CMK (cell line): ENCODE results near the gene PANX1.

Experiments
- DNase-seq: peaks from one replicate; pipeline ENCODE4 v3.0.0-alpha.2; 2010; ENCODE audit warnings: low read depth

Gene PANX1

DNA sequence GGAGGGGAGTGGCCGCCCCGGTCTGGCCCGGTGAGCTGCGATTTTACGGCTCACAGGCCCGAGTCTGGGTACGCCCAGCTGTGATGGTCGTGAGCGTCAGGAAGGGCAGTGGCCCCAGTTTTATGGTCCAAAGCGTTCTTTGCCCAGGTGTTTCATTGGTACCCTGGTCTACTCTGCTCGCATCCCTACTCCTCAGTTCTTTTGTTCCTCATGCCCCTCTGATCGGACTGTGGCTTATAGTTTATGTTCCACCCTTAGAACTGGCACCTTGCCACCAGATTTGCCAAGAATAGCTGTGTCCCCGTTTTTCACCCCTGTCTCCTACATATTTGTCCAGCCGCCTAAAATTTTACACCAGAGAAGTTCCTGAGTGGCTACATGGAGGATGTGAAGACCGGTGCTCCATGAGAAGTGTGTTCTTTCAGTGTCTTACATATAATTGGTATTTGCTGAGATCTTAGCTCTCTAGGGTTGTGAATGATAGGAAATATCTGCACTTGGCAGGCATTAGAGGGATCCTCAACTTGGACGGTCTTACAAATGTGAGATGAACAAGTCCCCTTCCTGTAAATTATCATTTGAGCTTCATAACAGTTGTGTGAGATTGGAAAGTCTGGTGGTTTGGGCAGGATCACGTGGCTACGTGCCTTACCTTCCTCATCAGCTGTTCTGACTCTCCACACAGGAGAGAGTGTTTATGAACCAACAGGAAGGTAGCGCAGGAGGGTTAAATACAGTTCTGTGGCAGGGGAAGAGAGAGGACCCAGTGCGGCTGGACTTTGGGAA is 1.1 kb downstream of the PANX1 start:
- DNase-seq = no peak

DNA sequence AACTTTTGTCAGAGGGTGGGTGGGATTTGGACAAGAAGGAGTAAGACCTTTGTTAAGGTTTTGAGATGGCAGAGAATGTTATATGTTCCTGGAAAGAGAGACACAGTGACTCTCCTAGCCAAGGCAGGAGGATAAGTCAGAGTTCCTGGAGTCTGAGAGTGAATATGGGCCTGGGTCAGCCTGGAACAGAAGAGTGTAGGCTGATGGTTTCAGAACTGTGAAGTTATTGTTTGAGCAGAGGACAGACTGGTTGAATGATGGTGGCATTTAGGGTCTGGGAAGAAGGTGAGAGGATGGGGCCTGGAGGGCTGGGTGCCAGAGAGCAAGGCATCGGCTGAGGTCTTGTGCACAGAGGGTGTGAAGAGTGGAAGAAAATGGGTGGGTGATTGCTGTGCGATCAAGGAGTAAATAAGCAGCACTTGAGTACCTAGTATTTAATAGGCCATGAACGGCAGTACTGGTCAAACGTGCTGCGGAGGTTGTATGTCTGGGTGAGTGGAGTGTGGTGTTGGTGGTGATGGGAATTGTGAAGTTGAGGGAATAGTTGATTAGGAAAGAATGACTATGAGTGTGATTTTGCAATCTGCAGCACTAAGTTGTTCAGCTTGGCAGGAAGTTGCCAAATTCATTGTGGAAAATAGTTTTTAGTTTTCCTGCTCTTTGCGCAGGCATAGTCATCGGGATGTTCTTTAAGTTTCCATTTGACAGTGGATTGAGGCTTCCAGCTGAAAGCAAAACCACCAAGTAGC is 1.8 kb downstream of the PANX1 start:
- DNase-seq = no peak

DNA sequence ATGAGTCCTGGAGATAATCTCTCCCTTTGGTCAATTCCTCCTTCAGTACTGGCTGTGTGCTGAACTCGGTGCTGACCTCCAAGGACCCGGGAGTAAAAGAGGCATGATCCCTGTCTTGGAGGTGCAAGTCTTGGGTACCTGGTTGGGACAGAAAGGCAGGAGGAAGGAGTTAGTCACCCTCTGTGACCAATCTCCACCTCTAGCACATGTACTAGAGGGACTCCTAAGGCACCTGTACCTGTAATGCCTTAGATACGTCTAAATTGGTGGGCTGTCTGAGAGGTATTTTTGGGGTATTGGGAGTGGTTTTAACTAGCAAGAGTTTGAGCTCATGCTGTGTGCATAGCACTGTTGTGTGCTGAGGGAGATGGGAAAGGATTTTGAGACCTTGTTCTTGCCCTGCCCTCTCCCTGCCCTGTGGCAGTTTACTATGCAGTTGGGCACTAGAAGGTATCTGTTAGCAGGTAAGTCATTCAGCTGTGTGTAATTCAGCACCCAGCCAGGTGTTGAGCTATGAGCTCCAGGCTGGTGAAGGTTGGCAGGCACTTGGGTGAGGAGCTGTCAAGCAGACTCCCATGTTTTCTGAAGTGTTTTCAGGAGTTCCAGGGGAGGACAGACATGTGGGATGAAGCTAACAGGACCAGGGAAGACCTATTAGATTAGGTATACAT is 2.5 kb downstream of the PANX1 start:
- no peak for DNase-seq

DNA sequence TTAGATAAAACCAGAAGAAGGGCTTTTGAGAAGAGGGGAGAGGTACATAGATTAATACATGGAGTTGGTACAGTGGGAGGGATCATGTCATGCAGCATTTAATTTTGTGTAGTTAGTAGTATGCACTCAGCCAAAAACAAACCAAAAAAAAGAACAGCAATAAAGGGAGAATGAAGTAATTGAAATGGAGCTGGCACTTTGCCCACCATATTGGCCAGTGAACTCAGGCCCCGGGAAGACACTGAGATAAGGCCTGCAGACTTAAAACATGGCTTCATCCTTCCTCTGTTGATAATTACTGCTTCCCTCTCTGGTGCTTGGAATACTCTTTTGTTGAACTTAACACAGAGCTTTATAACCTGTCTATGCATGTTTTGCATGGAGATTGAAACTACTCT is 3.1 kb downstream of the PANX1 start:
- DNase-seq = no peak

DNA sequence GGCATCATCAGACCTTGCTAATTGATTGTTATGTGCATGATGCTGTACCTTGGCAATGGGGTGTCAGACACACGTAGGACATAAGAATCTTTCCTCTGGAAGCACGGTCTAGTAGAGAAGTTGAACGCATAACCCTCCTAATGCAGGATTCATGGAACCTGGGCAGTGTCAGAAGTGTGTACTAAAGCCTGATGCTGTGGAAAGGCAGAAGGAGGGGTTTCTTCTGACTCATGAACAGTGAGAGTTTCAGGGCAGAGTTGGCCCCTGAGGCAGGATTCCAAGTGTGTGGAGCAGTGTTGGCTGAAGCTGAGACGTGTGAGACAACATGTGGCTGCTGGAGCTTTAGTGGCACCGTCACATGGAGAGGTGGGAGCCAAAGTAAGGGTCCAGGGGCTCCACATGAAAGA is 3.5 kb downstream of the PANX1 start:
- DNase-seq = no peak

DNA sequence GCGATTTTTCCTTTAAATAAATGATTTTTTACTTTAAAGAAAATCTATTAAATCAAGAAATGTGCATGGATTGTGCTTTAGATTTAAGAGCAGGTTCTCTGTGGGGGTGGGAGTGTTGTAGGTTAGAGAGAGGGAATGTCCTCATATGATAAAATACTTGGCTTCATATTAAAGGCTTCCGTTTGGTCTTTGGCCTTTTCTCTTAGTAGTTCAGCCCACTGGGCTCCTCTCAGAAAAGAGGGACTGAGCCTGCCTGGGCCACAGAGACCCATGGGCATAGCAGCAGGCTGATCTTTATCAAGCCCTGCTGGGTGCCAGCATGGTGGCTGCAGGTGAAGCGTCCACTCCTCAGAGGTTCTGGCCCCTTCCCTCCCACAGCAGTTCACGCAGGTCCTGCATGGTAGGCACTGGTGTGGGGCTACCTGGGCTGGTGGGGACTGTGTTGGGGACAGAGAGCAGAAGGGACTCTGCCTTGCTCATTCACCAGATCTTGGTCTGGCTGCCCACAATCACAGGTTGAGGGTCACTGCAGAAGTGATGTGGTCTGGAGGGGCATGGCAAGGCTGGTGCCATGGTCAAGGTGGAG is 4.3 kb downstream of the PANX1 start:
- no peak for DNase-seq

DNA sequence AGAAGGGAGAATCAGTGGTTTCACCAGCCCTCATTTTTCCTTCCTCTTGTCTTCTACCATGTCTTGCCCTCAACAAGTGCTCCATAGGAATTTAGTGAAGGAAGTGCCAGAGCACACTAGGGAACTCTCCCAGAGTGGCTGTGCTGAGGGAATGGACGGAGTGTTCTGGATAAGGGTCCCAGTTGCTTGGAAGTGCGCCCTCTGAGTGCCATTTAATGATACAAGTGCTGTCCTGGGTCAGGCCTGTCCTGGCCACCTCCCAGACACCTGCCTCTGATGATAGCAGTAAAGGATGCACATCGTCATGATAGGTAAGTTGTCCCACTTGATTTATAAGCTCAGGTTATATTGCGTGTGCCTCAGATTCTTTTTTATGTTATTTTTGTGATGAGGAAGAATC is 5.1 kb downstream of the PANX1 start:
- DNase-seq = no peak

DNA sequence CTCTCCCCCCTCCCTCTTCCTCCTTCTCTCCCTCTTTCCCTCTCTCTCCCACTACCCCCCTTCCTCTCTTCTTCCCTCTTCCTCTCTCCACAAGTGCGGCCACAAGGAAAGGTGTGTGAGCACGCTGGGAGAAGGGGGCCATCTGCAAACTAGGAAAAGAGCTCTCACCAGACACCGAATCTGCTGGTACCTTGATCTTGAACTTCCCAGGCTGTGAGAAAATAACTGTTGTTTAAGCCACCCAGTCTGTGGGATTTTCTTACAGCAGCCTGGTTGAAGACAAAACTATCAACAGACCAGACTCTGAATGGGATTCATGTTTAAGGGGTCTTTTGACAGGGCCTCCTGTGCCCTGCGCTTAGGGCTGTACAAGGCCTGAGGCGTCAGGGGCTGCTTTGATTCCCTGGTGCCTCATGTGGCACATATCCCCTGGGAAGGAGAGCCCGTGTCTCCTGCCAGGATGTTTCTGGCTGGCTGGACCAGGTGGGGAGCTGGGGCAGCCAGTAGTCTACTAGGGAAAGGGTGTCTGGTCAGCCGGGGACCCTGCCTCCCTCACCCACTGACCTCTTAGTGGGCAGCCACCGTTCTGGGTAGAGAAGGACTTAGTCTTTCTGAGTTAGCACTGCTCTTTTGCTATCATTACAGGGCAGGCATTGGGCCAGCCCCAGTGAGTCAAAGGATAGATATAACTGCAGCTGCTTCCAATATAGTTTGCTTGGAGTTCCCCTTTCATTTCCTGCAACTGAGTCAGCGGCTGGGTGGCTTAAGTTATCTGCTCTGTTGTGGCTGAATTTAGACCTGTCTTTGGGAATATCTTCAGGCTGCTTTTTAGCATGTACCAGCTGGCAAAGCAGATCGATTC is 6.2 kb downstream of the PANX1 start:
- DNase-seq = no peak

DNA sequence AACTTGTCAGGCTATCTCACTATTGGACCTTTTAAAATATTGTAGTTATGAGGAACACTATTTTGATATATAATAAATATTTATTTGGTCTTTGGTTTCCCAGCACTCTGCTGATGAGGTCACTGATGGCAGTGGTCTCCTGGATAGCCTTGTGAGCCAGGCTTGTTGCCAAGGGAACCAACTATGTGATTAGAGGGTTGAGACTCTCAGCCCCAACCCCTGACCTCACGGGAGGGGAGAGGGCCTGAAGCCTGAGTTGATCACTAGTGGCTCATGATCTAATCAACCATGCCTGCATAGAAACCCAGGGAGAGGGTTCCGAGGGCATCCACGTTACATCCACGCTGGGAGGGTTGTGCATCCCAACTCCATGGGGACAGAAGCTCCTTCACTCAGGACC is 10.8 kb downstream of the PANX1 start:
- DNase-seq = no peak

DNA sequence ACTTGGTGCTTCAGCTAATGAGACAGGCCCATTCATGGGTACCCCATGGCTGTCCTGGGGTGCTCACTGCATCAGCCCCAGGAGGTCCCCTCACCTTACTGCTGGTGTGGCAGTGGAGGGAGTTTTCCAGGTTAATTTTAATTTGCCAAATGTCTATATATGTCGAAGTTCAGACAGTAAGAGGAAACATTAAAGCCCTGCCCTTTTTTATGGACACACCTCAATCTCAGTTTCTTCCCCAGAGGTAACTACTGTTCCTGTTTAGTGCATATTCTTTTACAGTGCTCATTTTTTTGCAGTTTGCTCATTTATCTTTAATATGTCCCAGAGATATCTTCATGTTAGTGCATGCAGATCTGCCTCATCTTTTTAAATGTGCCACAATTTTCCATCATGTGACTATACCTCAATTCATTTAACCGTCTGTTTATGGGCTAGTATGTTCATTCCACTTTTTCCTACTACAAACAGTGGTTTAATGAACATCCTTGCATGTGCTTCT is 11.6 kb downstream of the PANX1 start:
- no peak for DNase-seq

GRCh38 chr11:94141511-94142307 is 13.1 kb downstream of the PANX1 start:
- DNase-seq = no peak

DNA sequence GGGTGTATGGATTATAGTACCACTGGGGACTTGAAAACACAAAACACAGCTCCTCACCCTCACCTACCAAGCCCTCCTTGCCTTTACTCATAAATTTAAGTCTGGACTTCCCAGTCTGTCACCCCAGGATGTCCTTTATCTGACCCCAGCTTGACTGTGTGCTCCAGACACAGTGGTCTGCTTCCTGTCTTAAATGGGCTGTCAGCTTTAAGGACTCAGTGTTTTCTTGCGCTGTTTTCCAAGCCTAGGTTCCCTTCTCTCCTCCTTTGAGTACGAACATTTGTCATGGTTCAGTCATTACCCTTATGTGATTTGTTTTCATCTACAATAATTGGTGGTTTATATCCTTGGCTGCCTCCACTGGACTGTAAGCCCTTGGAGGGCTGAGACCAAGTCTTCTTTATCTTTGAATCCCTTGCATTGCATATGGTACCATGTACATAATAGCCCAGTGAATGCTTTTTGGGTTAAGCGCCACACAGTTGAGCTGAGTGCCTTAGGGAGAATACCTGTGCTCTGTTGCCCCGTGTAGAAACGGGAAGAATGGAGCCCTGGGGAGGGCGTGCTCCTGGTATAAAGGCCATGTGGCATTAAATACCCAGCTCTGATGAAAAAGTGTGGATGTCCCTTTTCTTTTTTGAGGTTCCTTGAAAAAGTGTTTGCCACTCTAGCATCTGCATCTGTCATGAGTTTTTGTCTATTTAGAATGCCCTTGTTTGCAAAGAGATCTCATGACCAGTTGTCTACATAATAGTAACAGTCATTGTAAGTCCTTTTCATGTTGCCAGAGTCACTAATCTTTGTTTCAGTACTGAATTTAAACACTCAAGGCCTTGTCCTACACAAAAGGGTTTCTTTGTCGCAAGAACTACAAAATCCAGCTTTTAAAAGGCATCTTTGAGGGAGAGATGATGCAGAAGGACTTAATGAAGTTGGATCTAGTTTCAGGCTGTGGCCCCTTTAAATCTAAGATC is 14.0 kb downstream of the PANX1 start:
- DNase-seq = no peak

GRCh38 chr11:94144216-94144615 is 15.6 kb downstream of the PANX1 start:
- DNase-seq = no peak

GRCh38 chr11:94144664-94145063 is 16.0 kb downstream of the PANX1 start:
- DNase-seq = no peak

DNA sequence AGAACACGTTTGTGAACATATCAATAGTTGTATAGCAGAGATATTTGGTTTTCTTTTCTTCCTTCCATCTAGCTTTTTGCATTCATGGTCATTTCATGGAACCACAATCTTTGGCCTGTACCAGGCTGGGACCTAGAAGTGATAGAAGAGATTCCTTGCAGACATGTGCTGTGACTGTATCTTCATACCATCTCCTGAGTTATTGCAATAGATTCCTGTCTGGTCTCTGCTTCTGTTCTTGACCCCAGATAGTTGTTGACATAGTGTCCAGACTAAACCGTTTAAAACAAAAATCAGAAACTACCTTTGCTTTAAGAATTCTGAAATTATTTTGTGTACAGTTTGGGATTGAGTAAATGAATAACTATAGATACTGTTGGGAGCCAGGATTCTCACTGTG is 16.8 kb downstream of the PANX1 start:
- DNase-seq = no peak

GRCh38 chr11:94145916-94146315 is 17.3 kb downstream of the PANX1 start:
- no peak for DNase-seq

DNA sequence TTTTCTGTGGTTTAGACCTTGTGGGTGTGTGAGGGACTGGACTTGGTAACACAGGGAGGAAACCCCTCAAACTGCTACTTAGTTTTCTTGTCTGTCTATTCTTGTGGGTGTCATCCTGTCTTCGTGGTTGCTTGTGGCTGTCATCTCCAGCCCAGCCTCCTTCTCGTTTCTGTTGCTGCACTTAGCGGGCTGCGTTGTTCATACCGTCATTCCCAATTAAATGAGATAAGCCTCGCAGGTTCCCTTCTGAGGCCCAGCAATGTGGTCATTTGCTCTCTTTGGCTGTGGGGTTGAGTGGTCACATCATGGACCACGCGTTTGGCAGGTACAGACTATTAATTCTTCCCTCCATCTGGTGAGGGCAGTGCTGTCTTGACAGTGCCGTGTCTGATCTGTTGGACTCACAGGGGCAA is 18.8 kb downstream of the PANX1 start:
- DNase-seq = no peak

- no peak for DNase-seq
These were observed 19.5 kb downstream of the PANX1 start for GRCh38 chr11:94148189-94148588.

- no peak for DNase-seq
These were observed 20.9 kb downstream of the PANX1 start for GRCh38 chr11:94149431-94150017.
